Neural progenitor cell (in vitro differentiated cells): ENCODE results near the gene CALHM2. TPM values are rescaled to one million over a fixed set of nuclear protein-coding genes. Genes with fewer than 3 reads are reported as not detected.

Experiments
- DNase-seq: peaks from one replicate; pipeline ENCODE4 v3.0.0-alpha.2; 2016; ENCODE audit warnings: low spot score
- H2AFZ ChIP-seq: fragments of 200-600 bp; sonication (generic); replicated peaks from 2 replicates; pipeline ENCODE4 v1.6.1; 2016; ENCODE audit warnings: antibody characterized with exemption
- H3F3A ChIP-seq: fragments of 200-600 bp; sonication (generic); 2 replicates; pipeline ENCODE4 v1.6.1; 2016; ENCODE audit warnings: antibody characterized with exemption, low read depth
- H3K27ac ChIP-seq: fragments of 200-600 bp; sonication (generic); 2 replicates; pipeline ENCODE4 v1.5.1; 2016; ENCODE audit warnings: mild to moderate bottlenecking
- H3K27me3 ChIP-seq: fragments of 200-600 bp; sonication (generic); 2 replicates; pipeline ENCODE4 v1.6.1; 2016; ENCODE audit warnings: mild to moderate bottlenecking, moderate library complexity
- H3K36me3 ChIP-seq: fragments of 200-600 bp; sonication (generic); 2 replicates; pipeline ENCODE4 v1.5.1; 2016
- H3K4me1 ChIP-seq: fragments of 200-600 bp; sonication (generic); 2 replicates; pipeline ENCODE4 v1.6.1; 2016; ENCODE audit warnings: mixed run types
- H3K4me2 ChIP-seq: fragments of 200-600 bp; sonication (generic); 2 replicates; pipeline ENCODE4 v1.6.1; 2016
- H3K4me3 ChIP-seq: fragments of 200-600 bp; sonication (generic); 2 replicates; pipeline ENCODE4 v1.5.1; 2016
- H3K79me2 ChIP-seq: fragments of 200-600 bp; sonication (generic); 2 replicates; pipeline ENCODE4 v1.6.1; 2016; ENCODE audit warnings: low read depth
- H3K9ac ChIP-seq: fragments of 200-600 bp; sonication (generic); 2 replicates; pipeline ENCODE4 v1.6.1; 2016
- H3K9me3 ChIP-seq: fragments of 200-600 bp; sonication (generic); 2 replicates; pipeline ENCODE4 v1.5.1; 2016; ENCODE audit warnings: low read depth
- H4K20me1 ChIP-seq: fragments of 200-600 bp; sonication (generic); 2 replicates; pipeline ENCODE4 v1.6.1; 2016; ENCODE audit warnings: low read depth
- H3K27ac Mint-ChIP-seq: 3 replicates; pipeline ENCODE4 v1.8.0; 2021; ENCODE audit warnings: mixed read lengths
- H3K27me3 Mint-ChIP-seq: 2 replicates; pipeline ENCODE4 v1.8.0; 2022; ENCODE audit warnings: low read depth, mild to moderate bottlenecking, inconsistent platforms, moderate library complexity, mixed read lengths; ENCODE audit not compliant: insufficient read depth
- H3K36me3 Mint-ChIP-seq: 3 replicates; pipeline ENCODE4 v1.8.0; 2021; ENCODE audit warnings: mixed read lengths
- H3K4me1 Mint-ChIP-seq: 3 replicates; pipeline ENCODE4 v1.8.0; 2021; ENCODE audit warnings: mixed read lengths
- H3K4me3 Mint-ChIP-seq: 3 replicates; pipeline ENCODE4 v1.8.0; 2021; ENCODE audit warnings: mild to moderate bottlenecking, moderate library complexity, mixed read lengths
- H3K9me3 Mint-ChIP-seq: 3 replicates; pipeline ENCODE4 v1.8.0; 2020; ENCODE audit warnings: mixed read lengths
- CTCF ChIP-seq: fragments of 200-600 bp; sonication (generic); IDR thresholded peaks from 2 replicates; pipeline ENCODE4 v1.5.1; 2017; ENCODE audit warnings: antibody characterized with exemption, mild to moderate bottlenecking
- EZH2 ChIP-seq: fragments of 200-600 bp; sonication (generic); IDR thresholded peaks from 2 replicates; pipeline ENCODE4 v1.6.1; 2017; ENCODE audit warnings: antibody characterized with exemption, mild to moderate bottlenecking, moderate library complexity
- EZH2phosphoT487 ChIP-seq: fragments of 200-600 bp; sonication (generic); IDR thresholded peaks from 2 replicates; pipeline ENCODE4 v1.6.1; 2017; ENCODE audit warnings: antibody characterized with exemption
- total RNA-seq: library from RNA; depleted of rRNA; stranded (reverse); fragments of >200 nt; gene quantifications from 2 replicates; pipeline ENCODE4 v1.2.3, GENCODE V29; 2015; ENCODE audit warnings: low replicate concordance

Gene CALHM2
- total RNA-seq, 1 donor from 2014 or later, result not detected

DNA sequence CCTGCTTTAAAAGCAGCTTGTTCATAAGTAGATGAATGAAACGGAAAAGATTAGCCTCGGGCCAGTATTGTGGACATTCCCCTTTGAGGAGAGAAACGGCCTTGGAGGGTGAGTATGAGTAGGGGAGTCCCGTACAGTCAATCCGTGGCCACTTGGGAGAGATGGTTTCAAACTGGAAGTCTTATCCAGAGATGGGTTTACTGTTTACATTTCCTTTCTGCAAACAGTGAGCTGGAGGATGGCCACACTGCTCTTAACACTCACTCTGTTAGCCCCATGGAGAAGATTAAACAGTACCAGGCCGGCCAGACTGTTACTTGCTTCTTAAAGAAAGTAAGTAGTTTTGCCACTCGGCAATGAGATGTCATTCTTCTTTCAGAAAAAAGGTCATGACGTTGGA lies 20.3 kb downstream of the CALHM2 start:
- Mint-ChIP-seq H3K36me3 (peaks cover 29% of the 10 kb centered on the region), H3K4me3 (no peak overlapping the region), H3K9me3 (no peaks in the 10 kb centered on the region), H3K27ac (no peak overlapping the region), H3K4me1 (no peaks in the 10 kb centered on the region), H3K27me3 (peaks cover 2% of the 10 kb centered on the region)
- Histone ChIP-seq H3K9ac (no peak overlapping the region), H3K4me2 (no peak overlapping the region), H4K20me1 (no peaks in the 10 kb centered on the region), H3K4me1 (no peaks in the 10 kb centered on the region), H3F3A (no peaks in the 10 kb centered on the region), H3K36me3 (peaks cover 17% of the 10 kb centered on the region), H3K79me2 (no peaks in the 10 kb centered on the region), H3K27ac (no peak overlapping the region), H3K27me3 (no peaks in the 10 kb centered on the region), H3K4me3 (no peak overlapping the region), H2AFZ (no peak overlapping the region), H3K9me3 (no peaks in the 10 kb centered on the region)
- DNase-seq, result no peak
- no peak for TF ChIP-seq EZH2

DNA sequence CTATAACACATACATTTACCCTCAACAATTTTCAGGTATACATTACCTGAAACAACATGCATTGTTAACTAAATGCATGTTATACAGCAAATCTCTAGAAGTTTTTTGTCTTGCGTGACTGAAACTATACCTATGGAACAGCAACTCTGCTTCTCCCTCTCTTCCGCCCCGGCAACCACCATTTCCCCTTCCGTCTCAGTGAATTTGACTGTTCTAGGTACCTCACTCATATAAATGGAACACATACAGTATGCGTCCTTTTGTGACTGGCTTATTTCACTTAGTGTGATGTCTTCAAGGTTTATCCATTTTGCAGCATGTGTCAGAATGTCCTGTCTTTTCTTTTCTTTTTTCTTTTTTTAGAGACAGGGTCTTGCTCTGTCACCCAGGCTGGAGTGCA lies 22.5 kb downstream of the CALHM2 start:
- H3K4me1 Mint-ChIP-seq, result no peaks in the 10 kb centered on the region

GRCh38 chr10:103428989-103429643 lies 23.1 kb downstream of the CALHM2 start:
- Histone ChIP-seq H3K79me2 (no peaks in the 10 kb centered on the region), H3K9me3 (no peaks in the 10 kb centered on the region), H3K27ac (no peak overlapping the region), H2AFZ (no peak overlapping the region), H3K36me3 (peaks cover 17% of the 10 kb centered on the region), H3K27me3 (no peaks in the 10 kb centered on the region), H4K20me1 (no peaks in the 10 kb centered on the region), H3K4me2 (no peak overlapping the region), H3K9ac (peak overlapping the region; percentile 27), H3K4me3 (no peak overlapping the region), H3K4me1 (no peaks in the 10 kb centered on the region), H3F3A (no peaks in the 10 kb centered on the region)
- no peak for DNase-seq
- Mint-ChIP-seq H3K27ac (no peak overlapping the region), H3K9me3 (no peaks in the 10 kb centered on the region), H3K4me1 (no peaks in the 10 kb centered on the region), H3K36me3 (peaks cover 34% of the 10 kb centered on the region), H3K4me3 (no peak overlapping the region), H3K27me3 (peaks cover 2% of the 10 kb centered on the region)
- no peak for TF ChIP-seq CTCF

More for the DNA sequence above, 22.5 kb downstream of the CALHM2 start:
- Histone ChIP-seq H2AFZ (no peak overlapping the region), H3K27ac (no peak overlapping the region), H4K20me1 (no peaks in the 10 kb centered on the region), H3F3A (no peaks in the 10 kb centered on the region), H3K79me2 (no peaks in the 10 kb centered on the region), H3K4me3 (no peak overlapping the region), H3K4me1 (no peaks in the 10 kb centered on the region), H3K4me2 (no peak overlapping the region), H3K9me3 (no peaks in the 10 kb centered on the region), H3K36me3 (peaks cover 17% of the 10 kb centered on the region), H3K27me3 (no peaks in the 10 kb centered on the region), H3K9ac (no peak overlapping the region)
- Mint-ChIP-seq H3K4me3 (no peak overlapping the region), H3K36me3 (peaks cover 30% of the 10 kb centered on the region), H3K27ac (no peak overlapping the region), H3K27me3 (peaks cover 2% of the 10 kb centered on the region), H3K9me3 (no peaks in the 10 kb centered on the region)
- TF ChIP-seq CTCF (no peak), EZH2phosphoT487 (no peak), EZH2 (no peak)
- no peak for DNase-seq

- no peak overlapping the region for H2AFZ ChIP-seq
- DNase-seq, result no peak
- H3K4me2 ChIP-seq, result no peak overlapping the region
- Mint-ChIP-seq H3K4me3 (no peak overlapping the region), H3K27ac (no peak overlapping the region), H3K27me3 (no peaks in the 10 kb centered on the region), H3K9me3 (no peaks in the 10 kb centered on the region), H3K36me3 (peaks cover 34% of the 10 kb centered on the region), H3K4me1 (no peaks in the 10 kb centered on the region)
- no peaks in the 10 kb centered on the region for H3K79me2 ChIP-seq
- no peaks in the 10 kb centered on the region for H3K27me3 ChIP-seq
- H3K9me3 ChIP-seq, result no peaks in the 10 kb centered on the region
- no peak overlapping the region for H3K9ac ChIP-seq
- no peaks in the 10 kb centered on the region for H4K20me1 ChIP-seq
- no peaks in the 10 kb centered on the region for H3K4me1 ChIP-seq
- TF ChIP-seq EZH2 (no peak), CTCF (no peak), EZH2phosphoT487 (no peak)
- peaks cover 17% of the 10 kb centered on the region for H3K36me3 ChIP-seq
- no peaks in the 10 kb centered on the region for H3F3A ChIP-seq
- H3K4me3 ChIP-seq, result no peak overlapping the region
- H3K27ac ChIP-seq, result no peak overlapping the region
Measured at GRCh38 chr10:103427866-103428265, 24.3 kb downstream of the CALHM2 start.
